ENCODE measurements around the gene CELA3B.

The CELA3B gene

GRCh38 chr1:21933397-21934248 is 43.2 kb upstream of the CELA3B start:
- TF ChIP-seq TCF4 (CRISPR knock-in tag; IDR thresholded peaks at IDR 0.05; ENCODE audit: borderline replicate concordance) (no peak), TSHZ2 (CRISPR knock-in tag; IDR thresholded peaks at IDR 0.05) (no peak), ZNF70 (CRISPR knock-in tag; IDR thresholded peaks at IDR 0.05) (no peak), PATZ1 (CRISPR knock-in tag; IDR thresholded peaks at IDR 0.05; ENCODE audit: borderline replicate concordance) (no peak), ZFP30 (CRISPR knock-in tag; IDR thresholded peaks at IDR 0.05) (no peak), ZC3H10 (CRISPR knock-in tag; IDR thresholded peaks at IDR 0.05) (no peak), POU6F1 (CRISPR knock-in tag; IDR thresholded peaks at IDR 0.05; ENCODE audit: borderline replicate concordance, low read depth) (no peak), ESRRG (CRISPR knock-in tag; IDR thresholded peaks at IDR 0.05) (no peak), TOX (CRISPR knock-in tag; IDR thresholded peaks at IDR 0.05; ENCODE audit: borderline replicate concordance) (no peak), GLIS3 (CRISPR knock-in tag; IDR thresholded peaks at IDR 0.05) (no peak), CREB5 (CRISPR knock-in tag; IDR thresholded peaks at IDR 0.05; ENCODE audit: low read depth) (no peak), ISL1 (CRISPR knock-in tag; IDR thresholded peaks at IDR 0.05) (no peak), PPARA (CRISPR knock-in tag; IDR thresholded peaks at IDR 0.05; ENCODE audit: borderline replicate concordance) (no peak), CSDC2 (CRISPR knock-in tag; IDR thresholded peaks at IDR 0.05) (no peak)
- ATAC-seq = no peak

- ATAC-seq = no peak
- TF ChIP-seq ESRRG (CRISPR knock-in tag; IDR thresholded peaks at IDR 0.05) = no peak
- no peak for TF ChIP-seq ISL1 (CRISPR knock-in tag; IDR thresholded peaks at IDR 0.05)
- TF ChIP-seq ZFP3 (CRISPR knock-in tag; IDR thresholded peaks at IDR 0.05) = no peak
- no peak for TF ChIP-seq TSHZ2 (CRISPR knock-in tag; IDR thresholded peaks at IDR 0.05)
- TF ChIP-seq GLIS3 (CRISPR knock-in tag; IDR thresholded peaks at IDR 0.05) = no peak
- no peak for TF ChIP-seq CREB5 (CRISPR knock-in tag; IDR thresholded peaks at IDR 0.05; ENCODE audit: low read depth)
- no peak for TF ChIP-seq TCF4 (CRISPR knock-in tag; IDR thresholded peaks at IDR 0.05; ENCODE audit: borderline replicate concordance)
- TF ChIP-seq ZNF8 (CRISPR knock-in tag; IDR thresholded peaks at IDR 0.05) = no peak
- TF ChIP-seq ARNTL (CRISPR knock-in tag; IDR thresholded peaks at IDR 0.05; ENCODE audit: borderline replicate concordance, low read depth) = no peak
- TF ChIP-seq CSRNP3 (CRISPR knock-in tag; IDR thresholded peaks at IDR 0.05) = no peak
- TF ChIP-seq SNAI2 (CRISPR knock-in tag; IDR thresholded peaks at IDR 0.05) = no peak
These were observed 41.4 kb upstream of the CELA3B start for GRCh38 chr1:21935393-21935804.

All from SK-N-SH treated with all-trans-retinoic acid at 6 μM for 48 hours (cell line).